ENCODE data around the gene CLEC4M. TPM values are rescaled to one million over a fixed set of nuclear protein-coding genes. Genes with fewer than 3 reads are reported as not detected.
A peak's percentile ranks its signal among the peaks of the same experiment; 100 is the strongest.

CLEC4M gene
- total RNA-seq, 1 donor from 2014 or later: not detected

DNA sequence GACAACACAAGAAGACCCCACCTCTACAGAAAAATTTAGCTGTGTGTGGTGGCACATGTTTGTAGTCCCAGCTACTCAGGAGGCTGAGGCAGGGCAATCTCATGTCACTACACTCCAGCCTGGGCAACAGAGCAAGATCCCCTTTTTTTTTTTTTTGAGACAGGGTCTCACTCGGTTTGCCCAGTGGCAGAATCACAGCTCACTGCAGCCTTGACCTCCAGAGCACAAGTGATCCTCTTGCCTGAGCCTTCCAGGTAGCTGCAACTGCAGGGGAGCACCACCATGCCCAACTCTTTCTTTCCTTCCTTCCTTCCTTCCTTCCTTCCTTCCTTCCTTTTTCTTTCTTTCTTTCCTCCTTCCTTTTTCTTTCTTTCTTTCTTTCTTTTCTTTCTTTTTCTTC lies 26.9 kb upstream of the CLEC4M start:
- TF ChIP-seq, protein P1, sequence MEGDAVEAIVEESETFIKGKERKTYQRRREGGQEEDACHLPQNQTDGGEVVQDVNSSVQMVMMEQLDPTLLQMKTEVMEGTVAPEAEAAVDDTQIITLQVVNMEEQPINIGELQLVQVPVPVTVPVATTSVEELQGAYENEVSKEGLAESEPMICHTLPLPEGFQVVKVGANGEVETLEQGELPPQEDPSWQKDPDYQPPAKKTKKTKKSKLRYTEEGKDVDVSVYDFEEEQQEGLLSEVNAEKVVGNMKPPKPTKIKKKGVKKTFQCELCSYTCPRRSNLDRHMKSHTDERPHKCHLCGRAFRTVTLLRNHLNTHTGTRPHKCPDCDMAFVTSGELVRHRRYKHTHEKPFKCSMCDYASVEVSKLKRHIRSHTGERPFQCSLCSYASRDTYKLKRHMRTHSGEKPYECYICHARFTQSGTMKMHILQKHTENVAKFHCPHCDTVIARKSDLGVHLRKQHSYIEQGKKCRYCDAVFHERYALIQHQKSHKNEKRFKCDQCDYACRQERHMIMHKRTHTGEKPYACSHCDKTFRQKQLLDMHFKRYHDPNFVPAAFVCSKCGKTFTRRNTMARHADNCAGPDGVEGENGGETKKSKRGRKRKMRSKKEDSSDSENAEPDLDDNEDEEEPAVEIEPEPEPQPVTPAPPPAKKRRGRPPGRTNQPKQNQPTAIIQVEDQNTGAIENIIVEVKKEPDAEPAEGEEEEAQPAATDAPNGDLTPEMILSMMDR (IDR thresholded peaks at IDR 0.05): no peak
- peaks cover 57% of the 10 kb centered on the region for H3K27me3 Mint-ChIP-seq (ENCODE audit: low read depth)
- H3K9me3 Mint-ChIP-seq (ENCODE audit: low read depth): no peaks in the 10 kb centered on the region
- DNase-seq (ENCODE audit: low spot score): no peak
- peaks cover 2% of the 10 kb centered on the region for H3K36me3 Mint-ChIP-seq (ENCODE audit: low read depth)
- no peaks in the 10 kb centered on the region for H3K4me1 Mint-ChIP-seq (ENCODE audit: low read depth)
- no peak overlapping the region for H3K4me3 Mint-ChIP-seq (ENCODE audit: unreplicated experiment)
- H3K27ac Mint-ChIP-seq (ENCODE audit: unreplicated experiment): no peak overlapping the region

DNA sequence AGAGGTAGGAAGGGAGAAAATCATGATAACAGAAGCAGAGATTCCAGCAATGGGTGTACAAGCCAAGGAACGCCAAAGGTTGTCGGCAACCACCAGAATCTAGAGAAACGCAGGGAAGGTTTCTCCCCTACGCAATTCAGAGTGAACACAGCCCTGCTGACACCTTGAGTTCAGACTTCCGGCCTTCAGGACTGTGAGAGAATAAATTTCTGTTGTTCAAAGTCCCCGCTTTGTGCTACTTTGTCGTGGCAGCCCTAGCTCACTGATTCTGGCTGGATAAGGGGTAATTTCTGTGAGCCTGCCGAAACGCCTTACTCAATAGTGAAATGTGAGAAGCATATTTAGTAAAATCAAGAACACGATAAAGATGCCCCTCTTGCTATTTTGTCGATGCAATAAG lies 25.8 kb upstream of the CLEC4M start:
- no peaks in the 10 kb centered on the region for H3K9me3 Mint-ChIP-seq (ENCODE audit: low read depth)
- TF ChIP-seq, protein P1 (IDR thresholded peaks at IDR 0.05): no peak
- no peak overlapping the region for H3K4me3 Mint-ChIP-seq (ENCODE audit: unreplicated experiment)
- peaks cover 2% of the 10 kb centered on the region for H3K36me3 Mint-ChIP-seq (ENCODE audit: low read depth)
- no peaks in the 10 kb centered on the region for H3K4me1 Mint-ChIP-seq (ENCODE audit: low read depth)
- no peak overlapping the region for H3K27ac Mint-ChIP-seq (ENCODE audit: unreplicated experiment)
- DNase-seq (ENCODE audit: low spot score): peak; percentile 24
- H3K27me3 Mint-ChIP-seq (ENCODE audit: low read depth): peaks cover 57% of the 10 kb centered on the region

DNA sequence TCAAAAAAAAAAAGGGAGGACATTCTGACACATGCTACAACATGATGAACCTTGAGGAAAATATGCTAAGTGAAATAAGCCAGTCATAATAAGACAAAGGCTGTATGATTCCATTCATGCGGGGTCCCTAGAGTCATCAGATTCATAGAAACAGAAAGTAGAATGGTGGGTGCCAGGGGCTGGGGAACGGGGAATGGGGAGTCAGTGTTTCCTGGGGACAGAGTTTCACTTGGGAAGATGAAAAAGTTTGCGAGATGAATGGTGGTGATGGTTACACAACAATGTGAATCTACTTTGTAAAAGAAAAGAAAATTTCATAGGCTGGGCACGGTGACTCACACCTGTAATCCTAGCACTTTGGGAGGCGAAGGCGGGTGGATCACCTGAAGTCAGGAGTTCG lies 25.0 kb upstream of the CLEC4M start:
- TF ChIP-seq, protein P1 (IDR thresholded peaks at IDR 0.05): no peak
- H3K4me3 Mint-ChIP-seq (ENCODE audit: unreplicated experiment): no peak overlapping the region
- no peak for DNase-seq (ENCODE audit: low spot score)
- H3K9me3 Mint-ChIP-seq (ENCODE audit: low read depth): no peaks in the 10 kb centered on the region
- no peaks in the 10 kb centered on the region for H3K4me1 Mint-ChIP-seq (ENCODE audit: low read depth)
- peaks cover 56% of the 10 kb centered on the region for H3K27me3 Mint-ChIP-seq (ENCODE audit: low read depth)
- H3K27ac Mint-ChIP-seq (ENCODE audit: unreplicated experiment): no peak overlapping the region
- H3K36me3 Mint-ChIP-seq (ENCODE audit: low read depth): peaks cover 2% of the 10 kb centered on the region

DNA sequence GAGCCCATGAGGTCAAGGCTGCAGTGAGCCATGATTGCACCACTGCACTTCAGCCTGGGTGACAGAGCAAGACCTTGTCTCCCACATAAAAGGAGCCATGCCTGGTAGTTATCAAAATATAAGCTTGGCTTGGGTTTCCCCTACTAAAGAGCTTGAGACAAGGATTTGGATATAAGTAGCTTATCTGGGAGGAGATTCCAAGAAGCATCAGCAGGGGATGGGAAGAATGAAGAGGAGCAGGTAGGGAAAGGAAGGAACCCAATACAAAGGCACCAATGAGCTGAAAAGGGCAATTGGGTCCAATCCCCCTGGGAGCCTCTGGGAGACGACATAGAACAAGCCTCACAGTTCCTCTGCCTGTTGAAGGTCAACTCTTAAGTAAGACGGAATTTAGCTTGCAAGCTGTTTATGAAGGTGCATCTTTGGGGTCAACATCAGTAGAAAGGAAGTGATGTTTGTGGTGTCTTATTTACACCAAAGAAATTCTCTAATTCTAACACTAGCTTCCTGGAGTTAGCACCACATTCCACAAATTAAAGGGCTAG lies 23.8 kb upstream of the CLEC4M start:
- Mint-ChIP-seq H3K9me3 (ENCODE audit: low read depth) (no peaks in the 10 kb centered on the region), H3K36me3 (ENCODE audit: low read depth) (peaks cover 2% of the 10 kb centered on the region), H3K4me1 (ENCODE audit: low read depth) (no peaks in the 10 kb centered on the region), H3K27me3 (ENCODE audit: low read depth) (peaks cover 62% of the 10 kb centered on the region), H3K27ac (ENCODE audit: unreplicated experiment) (no peak overlapping the region), H3K4me3 (ENCODE audit: unreplicated experiment) (no peak overlapping the region)
- no peak for DNase-seq (ENCODE audit: low spot score)
- TF ChIP-seq, protein P1 (IDR thresholded peaks at IDR 0.05): no peak

DNA sequence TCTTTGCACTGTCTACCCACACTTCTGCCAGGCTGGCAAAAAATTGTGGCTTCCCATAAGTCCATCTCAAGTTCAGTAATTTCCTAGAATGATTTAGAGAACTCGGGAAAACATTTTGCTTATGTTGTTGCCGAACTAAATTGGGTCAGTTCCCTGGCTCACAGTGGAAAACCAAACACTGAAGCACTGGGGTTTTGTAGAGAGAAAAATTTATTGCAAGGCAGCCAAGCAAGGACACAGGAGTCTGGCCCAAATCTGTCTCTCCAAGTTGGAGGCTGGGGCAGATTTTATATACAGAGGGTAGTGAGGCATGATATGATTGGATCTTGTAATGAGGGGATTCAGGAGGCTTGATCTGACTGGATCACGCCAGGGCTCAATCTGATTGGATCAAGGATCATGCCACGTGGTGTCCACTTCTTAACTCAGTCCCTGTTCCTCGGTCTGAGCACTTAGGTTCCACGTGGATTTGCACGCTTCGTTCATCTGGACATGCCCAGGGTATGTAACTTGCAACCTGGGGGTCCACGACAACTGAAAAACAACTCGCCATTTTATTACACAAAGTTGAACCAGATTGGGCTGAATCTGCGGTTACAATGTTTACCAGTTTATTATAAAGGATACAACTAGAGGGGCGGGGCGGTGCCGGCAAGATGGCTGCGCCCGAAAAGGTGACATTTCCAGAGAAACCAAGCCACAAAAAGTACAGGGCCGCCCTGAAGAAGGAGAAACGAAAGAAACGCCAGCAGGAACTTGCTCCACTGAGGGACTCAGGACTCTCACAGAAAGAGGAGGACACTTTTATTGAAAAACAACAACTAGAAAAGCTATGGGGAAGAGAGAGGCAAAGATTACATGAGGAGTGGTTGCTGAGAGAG lies 23.0 kb upstream of the CLEC4M start:
- DNase-seq (ENCODE audit: low spot score): peak; percentile 29
- TF ChIP-seq, protein P1 (IDR thresholded peaks at IDR 0.05): no peak
- Mint-ChIP-seq H3K27me3 (ENCODE audit: low read depth) (peaks cover 64% of the 10 kb centered on the region), H3K4me3 (ENCODE audit: unreplicated experiment) (no peak overlapping the region), H3K9me3 (ENCODE audit: low read depth) (no peaks in the 10 kb centered on the region), H3K27ac (ENCODE audit: unreplicated experiment) (no peak overlapping the region), H3K36me3 (ENCODE audit: low read depth) (peaks cover 2% of the 10 kb centered on the region), H3K4me1 (ENCODE audit: low read depth) (no peaks in the 10 kb centered on the region)
